ENCODE results near the gene PTPRG. TPM values are rescaled to one million over a fixed set of nuclear protein-coding genes. Genes with fewer than 3 reads are reported as not detected.

The PTPRG gene
- total RNA-seq, 1 donor from 2014 or later, result 44.3 TPM

DNA sequence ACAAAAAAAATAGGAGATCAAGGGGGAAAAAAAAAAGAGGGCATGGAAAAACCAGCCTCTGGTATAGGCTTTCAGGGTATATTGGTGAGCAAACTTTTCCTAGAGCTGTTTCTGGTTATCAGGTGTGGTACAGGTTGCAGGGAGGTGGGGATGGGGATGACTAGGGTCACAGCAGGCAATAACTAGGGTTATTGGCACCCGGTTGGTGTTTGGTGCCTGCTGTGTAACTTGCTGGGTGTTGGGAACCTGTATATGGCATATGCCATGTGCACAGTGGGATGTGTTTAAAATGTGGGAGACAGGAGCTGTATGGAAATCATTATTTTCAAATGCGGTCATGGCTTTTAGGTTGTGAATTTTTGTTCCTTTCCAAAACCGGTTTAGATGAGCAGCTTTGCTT, 119.2 kb downstream of the PTPRG start:
- no peak overlapping the region for H3K4me3 Mint-ChIP-seq (ENCODE audit: low read depth)
- H3K27ac Mint-ChIP-seq, result no peak overlapping the region
- H3K9me3 Mint-ChIP-seq (ENCODE audit: low read depth), result no peaks in the 10 kb centered on the region
- DNase-seq (ENCODE audit: low spot score, unreplicated experiment), result no peak
- H3K36me3 Mint-ChIP-seq (ENCODE audit: insufficient read depth), result no peaks in the 10 kb centered on the region
- peaks cover 2% of the 10 kb centered on the region for H3K4me1 Mint-ChIP-seq (ENCODE audit: low read depth)
- TF ChIP-seq, protein P1, sequence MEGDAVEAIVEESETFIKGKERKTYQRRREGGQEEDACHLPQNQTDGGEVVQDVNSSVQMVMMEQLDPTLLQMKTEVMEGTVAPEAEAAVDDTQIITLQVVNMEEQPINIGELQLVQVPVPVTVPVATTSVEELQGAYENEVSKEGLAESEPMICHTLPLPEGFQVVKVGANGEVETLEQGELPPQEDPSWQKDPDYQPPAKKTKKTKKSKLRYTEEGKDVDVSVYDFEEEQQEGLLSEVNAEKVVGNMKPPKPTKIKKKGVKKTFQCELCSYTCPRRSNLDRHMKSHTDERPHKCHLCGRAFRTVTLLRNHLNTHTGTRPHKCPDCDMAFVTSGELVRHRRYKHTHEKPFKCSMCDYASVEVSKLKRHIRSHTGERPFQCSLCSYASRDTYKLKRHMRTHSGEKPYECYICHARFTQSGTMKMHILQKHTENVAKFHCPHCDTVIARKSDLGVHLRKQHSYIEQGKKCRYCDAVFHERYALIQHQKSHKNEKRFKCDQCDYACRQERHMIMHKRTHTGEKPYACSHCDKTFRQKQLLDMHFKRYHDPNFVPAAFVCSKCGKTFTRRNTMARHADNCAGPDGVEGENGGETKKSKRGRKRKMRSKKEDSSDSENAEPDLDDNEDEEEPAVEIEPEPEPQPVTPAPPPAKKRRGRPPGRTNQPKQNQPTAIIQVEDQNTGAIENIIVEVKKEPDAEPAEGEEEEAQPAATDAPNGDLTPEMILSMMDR (IDR thresholded peaks at IDR 0.05; ENCODE audit: unreplicated experiment), result no peak
- H3K27me3 Mint-ChIP-seq, result no peaks in the 10 kb centered on the region

DNA sequence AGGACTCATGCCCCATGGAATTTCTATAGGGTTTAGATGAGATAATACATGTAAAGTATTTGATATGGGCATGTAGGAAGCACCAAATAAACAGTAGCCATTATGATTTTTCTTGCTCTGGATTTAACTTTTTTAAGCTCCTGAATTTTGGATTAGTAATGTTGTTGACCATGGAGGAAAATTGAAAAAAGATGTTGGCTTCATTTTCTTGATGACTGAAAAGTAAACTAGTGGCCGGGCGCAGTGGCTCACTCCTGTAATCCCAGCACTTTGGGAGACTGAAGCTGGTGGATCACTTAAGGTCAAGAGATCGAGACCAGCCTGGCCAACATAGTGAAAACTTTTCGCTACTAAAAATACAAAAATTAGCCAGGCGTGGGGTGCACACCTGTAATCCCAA, 120.3 kb downstream of the PTPRG start:
- Mint-ChIP-seq H3K36me3 (ENCODE audit: insufficient read depth) (no peaks in the 10 kb centered on the region), H3K27me3 (no peaks in the 10 kb centered on the region), H3K27ac (no peak overlapping the region), H3K4me1 (ENCODE audit: low read depth) (peaks cover 2% of the 10 kb centered on the region), H3K9me3 (ENCODE audit: low read depth) (no peaks in the 10 kb centered on the region), H3K4me3 (ENCODE audit: low read depth) (no peak overlapping the region)
- TF ChIP-seq, protein P1 (IDR thresholded peaks at IDR 0.05; ENCODE audit: unreplicated experiment), result no peak
- DNase-seq (ENCODE audit: low spot score, unreplicated experiment), result no peak

DNA sequence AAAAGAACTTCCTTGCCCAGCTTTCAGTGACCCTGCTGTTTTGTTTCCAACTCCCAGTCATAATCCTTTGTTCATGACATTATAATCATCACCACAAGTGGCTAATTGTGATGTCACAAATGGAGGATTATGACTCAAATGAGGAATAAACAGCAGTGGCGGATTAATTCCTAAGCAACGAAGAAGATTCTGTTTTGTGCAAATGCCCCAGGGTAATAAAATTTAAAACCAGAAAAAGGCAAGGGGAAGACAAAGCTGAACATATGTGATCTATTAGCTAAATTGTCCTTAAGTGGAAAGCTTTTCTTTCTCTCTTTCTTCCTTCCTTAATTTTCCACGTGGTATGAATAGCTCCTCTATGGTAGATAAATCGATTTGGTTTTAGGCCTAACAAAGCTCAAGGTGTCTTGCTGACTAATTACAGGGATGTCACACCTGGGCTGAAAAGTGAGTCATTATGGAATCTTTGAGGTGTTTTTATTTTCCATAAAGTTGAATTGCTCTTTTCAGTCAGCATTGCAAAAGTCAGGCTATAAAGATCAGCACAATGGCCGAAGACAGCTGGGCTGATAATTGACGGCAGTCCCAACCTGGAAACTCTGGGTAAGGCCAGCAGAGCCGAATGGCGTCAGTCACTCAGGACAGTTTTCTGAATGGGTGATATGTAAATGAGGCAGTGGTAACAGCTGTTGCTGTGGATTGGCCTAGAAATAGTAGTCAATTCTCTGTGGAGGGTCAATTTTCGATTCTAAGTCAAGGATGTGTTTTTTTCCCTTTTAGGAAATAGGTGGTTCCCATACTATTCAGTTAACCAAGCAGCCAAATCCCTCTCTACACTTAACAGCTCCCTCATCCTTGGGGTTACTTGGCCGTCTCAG, 121.5 kb downstream of the PTPRG start:
- Mint-ChIP-seq H3K36me3 (ENCODE audit: insufficient read depth) (no peaks in the 10 kb centered on the region), H3K9me3 (ENCODE audit: low read depth) (no peaks in the 10 kb centered on the region), H3K27me3 (no peaks in the 10 kb centered on the region), H3K4me3 (ENCODE audit: low read depth) (no peak overlapping the region), H3K27ac (no peak overlapping the region), H3K4me1 (ENCODE audit: low read depth) (peaks cover 3% of the 10 kb centered on the region)
- TF ChIP-seq, protein P1 (IDR thresholded peaks at IDR 0.05; ENCODE audit: unreplicated experiment), result no peak
- DNase-seq (ENCODE audit: low spot score, unreplicated experiment), result no peak

DNA sequence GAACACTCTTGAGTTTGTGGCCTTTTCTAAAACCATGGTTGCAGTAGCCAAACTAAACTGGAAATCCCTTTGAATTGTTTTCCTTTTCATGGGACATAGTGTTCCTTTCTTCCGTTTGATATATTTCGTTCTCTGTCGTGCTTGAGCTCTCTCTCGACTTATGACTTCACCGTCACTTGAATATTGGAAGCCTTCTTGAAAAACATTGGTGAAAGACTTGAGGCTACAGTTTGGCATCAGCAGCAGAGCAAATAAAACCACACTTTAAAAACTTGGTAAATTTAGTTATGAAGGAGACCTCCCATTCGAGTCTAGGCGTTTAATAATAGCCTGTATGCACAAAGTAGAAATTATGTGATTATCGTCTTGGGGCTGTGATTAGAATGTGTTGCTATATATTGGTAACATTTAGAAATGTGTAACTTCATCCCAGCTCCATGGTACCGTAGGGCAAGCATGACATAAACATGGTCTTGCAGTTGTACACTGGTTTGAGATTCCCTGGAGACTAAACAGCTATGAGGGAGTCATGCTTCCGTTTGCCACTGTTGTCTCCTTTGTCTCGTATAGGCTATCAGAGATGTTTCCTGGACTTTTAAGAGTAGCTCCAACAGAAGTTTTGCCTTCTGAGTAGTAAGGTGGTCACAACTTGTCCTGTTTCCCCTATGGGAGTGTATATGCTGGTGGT, 122.3 kb downstream of the PTPRG start:
- no peak for DNase-seq (ENCODE audit: low spot score, unreplicated experiment)
- TF ChIP-seq, protein P1 (IDR thresholded peaks at IDR 0.05; ENCODE audit: unreplicated experiment), result no peak
- Mint-ChIP-seq H3K9me3 (ENCODE audit: low read depth) (no peaks in the 10 kb centered on the region), H3K4me3 (ENCODE audit: low read depth) (no peak overlapping the region), H3K4me1 (ENCODE audit: low read depth) (peaks cover 4% of the 10 kb centered on the region), H3K36me3 (ENCODE audit: insufficient read depth) (no peaks in the 10 kb centered on the region), H3K27ac (no peak overlapping the region), H3K27me3 (no peaks in the 10 kb centered on the region)

DNA sequence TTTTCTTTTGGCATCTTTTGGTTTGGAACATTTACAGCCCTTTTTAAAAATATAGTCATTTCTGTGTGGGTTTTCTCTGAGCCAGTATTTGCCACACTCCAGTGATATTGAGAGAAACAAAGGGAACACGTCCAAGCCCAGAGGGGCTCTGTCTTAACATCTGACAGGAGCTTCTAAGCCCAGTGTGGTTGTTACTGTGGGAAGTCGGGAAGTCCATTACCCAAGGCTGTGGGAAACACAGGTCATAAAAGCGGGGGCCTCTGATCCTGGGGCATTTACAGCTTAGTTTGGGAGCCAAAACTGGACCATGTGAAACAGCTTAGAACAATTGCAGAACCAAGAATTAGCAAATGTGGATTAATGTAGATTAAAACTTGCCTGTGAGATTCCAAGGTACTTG, 123.0 kb downstream of the PTPRG start:
- Mint-ChIP-seq H3K27me3 (no peaks in the 10 kb centered on the region), H3K36me3 (ENCODE audit: insufficient read depth) (no peaks in the 10 kb centered on the region), H3K9me3 (ENCODE audit: low read depth) (no peaks in the 10 kb centered on the region), H3K27ac (no peak overlapping the region), H3K4me1 (ENCODE audit: low read depth) (peaks cover 4% of the 10 kb centered on the region), H3K4me3 (ENCODE audit: low read depth) (no peak overlapping the region)
- TF ChIP-seq, protein P1 (IDR thresholded peaks at IDR 0.05; ENCODE audit: unreplicated experiment), result no peak
- no peak for DNase-seq (ENCODE audit: low spot score, unreplicated experiment)
